GM21825 (cell line): ENCODE measurements around the gene IDH3B.

Experiments used
- ATAC-seq: cut with Tn5 transposase; IDR thresholded peaks from one replicate; pipeline ENCODE4 v1.9.1; 2021; ENCODE audit warnings: mild to moderate bottlenecking, moderate library complexity; ENCODE audit not compliant: unreplicated experiment

Gene IDH3B

GRCh38 chr20:2624190-2624589 is 39.8 kb downstream of the IDH3B start:
- no peak for ATAC-seq

GRCh38 chr20:2619961-2620595 is 43.9 kb downstream of the IDH3B start:
- no peak for ATAC-seq

GRCh38 chr20:2619337-2619736 is 44.7 kb downstream of the IDH3B start:
- no peak for ATAC-seq

- ATAC-seq = no peak
These were observed 45.2 kb downstream of the IDH3B start for GRCh38 chr20:2618815-2619214.

- peak; percentile 54 for ATAC-seq
These were observed 46.8 kb downstream of the IDH3B start for GRCh38 chr20:2617099-2617714.

- ATAC-seq = no peak
These were observed 47.4 kb downstream of the IDH3B start for GRCh38 chr20:2616634-2617033.

GRCh38 chr20:2612073-2612472 is 51.9 kb downstream of the IDH3B start:
- ATAC-seq = no peak

GRCh38 chr20:2610941-2611720 is 52.9 kb downstream of the IDH3B start:
- ATAC-seq = no peak

- ATAC-seq = no peak
These were observed 53.7 kb downstream of the IDH3B start for GRCh38 chr20:2610326-2610725.
